ENCODE data around the gene VSTM4. TPM values are rescaled to one million over a fixed set of nuclear protein-coding genes. Genes with fewer than 3 reads are reported as not detected.

Gene VSTM4
- total and polyA plus RNA-seq, 4 donors = 2.9 to 49.4 (median 7.2) TPM

GRCh38 chr10:49113741-49114141 is 1.6 kb downstream of the VSTM4 start:
- 66 to 70% methylated on average over 3 of the region's 3 CpGs for WGBS, 2 donors
- peak; percentile 23 for ATAC-seq (ENCODE audit: insufficient read depth, low FRiP score)
- H3K4me1 ChIP-seq (ENCODE audit: control insufficient read depth in 5 of 5, insufficient read depth in 5 of 5, low read length in 5 of 5) = peaks cover 4 to 65% (median 12%) of the 10 kb centered on the region in 5 donors
- H3K9ac ChIP-seq (ENCODE audit: insufficient read depth in 1 of 2, low read length in 2 of 2) = peak overlapping the region in 1 of 2 donors; percentile 93
- H3K27ac ChIP-seq (ENCODE audit: low read depth in 1 of 2, low read length in 1 of 2) = peak overlapping the region in 1 of 2 donors; percentile 4
- peaks cover 0 to 6% (median 0%) of the 10 kb centered on the region in 4 donors for H3K36me3 ChIP-seq (ENCODE audit: control insufficient read depth in 4 of 4, insufficient read depth in 4 of 4, low read length in 4 of 4)
- H3K4me3 ChIP-seq = no peak overlapping the region
- no peaks in the 10 kb centered on the region for H3K9me3 ChIP-seq (ENCODE audit: control insufficient read depth in 4 of 4, insufficient read depth in 3 of 4, low read length in 3 of 4)
- DNase-seq = no peak
- H3K27me3 ChIP-seq (ENCODE audit: control insufficient read depth in 3 of 3, insufficient read depth in 3 of 3, low read length in 2 of 3) = peaks cover 0 to 6% (median 0%) of the 10 kb centered on the region in 3 donors
- TF ChIP-seq CTCF (IDR thresholded peaks at IDR 0.05; ENCODE audit: control extremely low read depth, extremely low read depth) = no peak

- no peak overlapping the region for H3K9ac ChIP-seq (ENCODE audit: insufficient read depth in 1 of 2, low read length in 2 of 2)
- ATAC-seq (ENCODE audit: insufficient read depth, low FRiP score) (no peak), DNase-seq (no peak)
- no peak for TF ChIP-seq CTCF (IDR thresholded peaks at IDR 0.05; ENCODE audit: control extremely low read depth, extremely low read depth)
- H3K27me3 ChIP-seq (ENCODE audit: control insufficient read depth in 3 of 3, insufficient read depth in 3 of 3, low read length in 2 of 3) = peaks cover 0 to 6% (median 0%) of the 10 kb centered on the region in 3 donors
- H3K4me3 ChIP-seq = no peak overlapping the region
- H3K27ac ChIP-seq (ENCODE audit: low read depth in 1 of 2, low read length in 1 of 2) = peak overlapping the region in 1 of 2 donors; percentile 18
- H3K4me1 ChIP-seq (ENCODE audit: control insufficient read depth in 5 of 5, insufficient read depth in 5 of 5, low read length in 5 of 5) = peaks cover 4 to 61% (median 12%) of the 10 kb centered on the region in 5 donors
- H3K9me3 ChIP-seq (ENCODE audit: control insufficient read depth in 4 of 4, insufficient read depth in 3 of 4, low read length in 3 of 4) = no peaks in the 10 kb centered on the region
- H3K36me3 ChIP-seq (ENCODE audit: control insufficient read depth in 4 of 4, insufficient read depth in 4 of 4, low read length in 4 of 4) = peaks cover 0 to 6% (median 0%) of the 10 kb centered on the region in 4 donors
- WGBS, 2 donors = 56 to 58% methylated on average over 3 of the region's 3 CpGs
Measured at GRCh38 chr10:49112851-49113250, 2.5 kb downstream of the VSTM4 start.

GRCh38 chr10:49112098-49112497 is 3.2 kb downstream of the VSTM4 start:
- no peak for TF ChIP-seq CTCF (IDR thresholded peaks at IDR 0.05; ENCODE audit: control extremely low read depth, extremely low read depth)
- H3K4me1 ChIP-seq (ENCODE audit: control insufficient read depth in 5 of 5, insufficient read depth in 5 of 5, low read length in 5 of 5) = peaks cover 11 to 67% (median 15%) of the 10 kb centered on the region in 5 donors
- H3K27ac ChIP-seq (ENCODE audit: low read depth in 1 of 2, low read length in 1 of 2) = no peak overlapping the region
- peaks cover 0 to 3% (median 0%) of the 10 kb centered on the region in 4 donors for H3K9me3 ChIP-seq (ENCODE audit: control insufficient read depth in 4 of 4, insufficient read depth in 3 of 4, low read length in 3 of 4)
- H3K4me3 ChIP-seq = no peak overlapping the region
- H3K9ac ChIP-seq (ENCODE audit: insufficient read depth in 1 of 2, low read length in 2 of 2) = no peak overlapping the region
- ATAC-seq (ENCODE audit: insufficient read depth, low FRiP score) = no peak
- peaks cover 0 to 11% (median 3%) of the 10 kb centered on the region in 4 donors for H3K36me3 ChIP-seq (ENCODE audit: control insufficient read depth in 4 of 4, insufficient read depth in 4 of 4, low read length in 4 of 4)
- no peak for DNase-seq
- WGBS, 2 donors = 82 to 84% methylated on average over 3 of the region's 3 CpGs
- H3K27me3 ChIP-seq (ENCODE audit: control insufficient read depth in 3 of 3, insufficient read depth in 3 of 3, low read length in 2 of 3) = peaks cover 0 to 6% (median 0%) of the 10 kb centered on the region in 3 donors

- WGBS, 2 donors = 72 to 73% methylated on average over 8 of the region's 8 CpGs
- Histone ChIP-seq H3K9ac (ENCODE audit: insufficient read depth in 1 of 2, low read length in 2 of 2) (no peak overlapping the region), H3K4me1 (ENCODE audit: control insufficient read depth in 5 of 5, insufficient read depth in 5 of 5, low read length in 5 of 5) (peaks cover 12 to 75% (median 17%) of the 10 kb centered on the region in 5 donors), H3K27me3 (ENCODE audit: control insufficient read depth in 3 of 3, insufficient read depth in 3 of 3, low read length in 2 of 3) (peaks cover 0 to 6% (median 0%) of the 10 kb centered on the region in 3 donors), H3K4me3 (no peak overlapping the region), H3K36me3 (ENCODE audit: control insufficient read depth in 4 of 4, insufficient read depth in 4 of 4, low read length in 4 of 4) (peaks cover 0 to 14% (median 4%) of the 10 kb centered on the region in 4 donors), H3K9me3 (ENCODE audit: control insufficient read depth in 4 of 4, insufficient read depth in 3 of 4, low read length in 3 of 4) (peaks cover 0 to 5% (median 0%) of the 10 kb centered on the region in 4 donors), H3K27ac (ENCODE audit: low read depth in 1 of 2, low read length in 1 of 2) (no peak overlapping the region)
- DNase-seq (no peak), ATAC-seq (ENCODE audit: insufficient read depth, low FRiP score) (no peak)
- no peak for TF ChIP-seq CTCF (IDR thresholded peaks at IDR 0.05; ENCODE audit: control extremely low read depth, extremely low read depth)
Measured at GRCh38 chr10:49111320-49111698, 4.0 kb downstream of the VSTM4 start.
